Endothelial cell of umbilical vein (primary cell): ENCODE results near the gene MAP2K4. TPM values are rescaled to one million over a fixed set of nuclear protein-coding genes. Genes with fewer than 3 reads are reported as not detected.

ENCODE experiments used
- BruUV-seq: library from RNA; stranded (reverse); fragments of 400-500 nt; replicated peaks from 2 replicates; lab custom pipeline; 2021; lab: Mats Ljungman, UMichigan
- CTCF ChIA-PET: fragments of 300-600, 350-600 bp; sonication (Branson Sonifier 250); formaldehyde crosslinking; loops from one replicate; lab custom pipeline; 2021; ENCODE audit warnings: antibody characterized with exemption, inconsistent platforms; lab: Charles Lee
- POLR2A ChIA-PET: fragments of 300-600, 350-600 bp; sonication (Branson Sonifier 250); formaldehyde crosslinking; loops from one replicate; lab custom pipeline; 2021; ENCODE audit warnings: antibody characterized with exemption, inconsistent platforms; lab: Charles Lee
- DNase-seq: peaks from one replicate; pipeline ENCODE4 v3.0.0-alpha.2; 2011; ENCODE audit warnings: low read depth, low spot score
- FAIRE-seq: peaks from 2 replicates; lab custom pipeline; 2011; peaks lifted over from hg19 to GRCh38; lab: Jason Lieb, UNC
- H2AFZ ChIP-seq: 2 replicates; pipeline ENCODE4 v1.6.0; 2012; ENCODE audit warnings: low read depth, low read length, control low read depth, inconsistent platforms
- H3K27ac ChIP-seq: 2 replicates; pipeline ENCODE4 v1.5.1; 2011; ENCODE audit warnings: low read depth, mild to moderate bottlenecking, control low read depth, low read length, moderate library complexity; ENCODE audit not compliant: insufficient read depth
- H3K27me3 ChIP-seq, 2 experiments: 2 replicates each; pipeline versions ENCODE4 v1.6.0 to v1.6.1; 2011; ENCODE audit warnings: low read length in 2 of 2, mixed read lengths in 1 of 2; ENCODE audit not compliant: control insufficient read depth in 2 of 2, insufficient read depth in 2 of 2
- H3K36me3 ChIP-seq, 2 experiments: 2 replicates in 1 of 2; 3 replicates in 1 of 2; pipeline ENCODE4 v1.5.1; 2011; ENCODE audit warnings: low read length in 2 of 2, mild to moderate bottlenecking in 1 of 2, moderate library complexity in 1 of 2; ENCODE audit not compliant: control insufficient read depth in 2 of 2, insufficient read depth in 2 of 2; ENCODE audit errors: extremely low read depth in 1 of 2
- H3K4me1 ChIP-seq: 3 replicates; pipeline ENCODE4 v1.5.1; 2011; ENCODE audit warnings: mild to moderate bottlenecking, low read length; ENCODE audit not compliant: control insufficient read depth, insufficient read depth; ENCODE audit errors: extremely low read depth
- H3K4me2 ChIP-seq: 2 replicates; pipeline ENCODE4 v1.6.1; 2011; ENCODE audit warnings: low read length, control low read depth, mixed read lengths; ENCODE audit not compliant: insufficient read depth
- H3K4me3 ChIP-seq, 3 experiments: fragments of 200-600 bp in 1 of 3; sonication (generic), shearing (Covaris generic) in 1 of 3; replicated peaks in 1 of 3; 2 replicates each; pipeline ENCODE4 v1.5.1; 2011 to 2016; ENCODE audit warnings: control low read depth in 3 of 3, low read length in 3 of 3, mild to moderate bottlenecking in 2 of 3, inconsistent platforms in 1 of 3, low read depth in 1 of 3, moderate library complexity in 1 of 3; ENCODE audit not compliant: insufficient read depth in 1 of 3
- H3K79me2 ChIP-seq: 2 replicates; pipeline ENCODE4 v1.6.0; 2012; ENCODE audit warnings: low read length, inconsistent platforms; ENCODE audit not compliant: control insufficient read depth, insufficient read depth
- H3K9ac ChIP-seq: replicated peaks from 2 replicates; pipeline ENCODE3; 2011; ENCODE audit warnings: low read length, control low read depth; ENCODE audit not compliant: insufficient read depth; ENCODE audit errors: extremely low read depth
- H3K9me1 ChIP-seq: replicated peaks from 3 replicates; pipeline ENCODE4 v1.6.0; 2011; ENCODE audit warnings: mild to moderate bottlenecking, low read length; ENCODE audit not compliant: control insufficient read depth, insufficient read depth; ENCODE audit errors: extremely low read depth
- H3K9me3 ChIP-seq: replicated peaks from 2 replicates; pipeline ENCODE4 v1.5.1; 2012; ENCODE audit warnings: low read length, inconsistent platforms; ENCODE audit not compliant: control insufficient read depth, insufficient read depth
- H4K20me1 ChIP-seq: replicated peaks from 2 replicates; pipeline ENCODE3; 2011; ENCODE audit warnings: mild to moderate bottlenecking, low read length; ENCODE audit not compliant: control insufficient read depth, insufficient read depth; ENCODE audit errors: extremely low read depth
- CTCF ChIP-seq, 2 donors: IDR thresholded peaks; 1 replicate in 1 of 2; 2 replicates in 1 of 2; pipeline ENCODE4 v1.5.1; 2011; ENCODE audit warnings: low read length in 2 of 2, mild to moderate bottlenecking in 2 of 2, moderate library complexity in 2 of 2, control low read depth in 1 of 2, inconsistent platforms in 1 of 2, low read depth in 1 of 2; ENCODE audit not compliant: insufficient read depth in 1 of 2; ENCODE audit errors: extremely low read depth in 1 of 2
- FOS ChIP-seq: IDR thresholded peaks from 2 replicates; pipeline ENCODE4 v1.6.1; 2011; ENCODE audit warnings: mild to moderate bottlenecking, low read length, moderate library complexity, borderline replicate concordance; ENCODE audit not compliant: insufficient read depth
- GATA2 ChIP-seq: IDR thresholded peaks from 2 replicates; pipeline ENCODE4 v1.7.0; 2011; ENCODE audit warnings: low read depth, mild to moderate bottlenecking, moderate library complexity, mixed read lengths, low read length; ENCODE audit not compliant: insufficient read length, insufficient read depth
- JUN ChIP-seq: IDR thresholded peaks from 2 replicates; pipeline ENCODE4 v1.6.1; 2011; ENCODE audit warnings: borderline replicate concordance, low read depth; ENCODE audit not compliant: insufficient read length, insufficient read depth
- dilution Hi-C: fragments of 300-500 bp; cut with MboI; formaldehyde crosslinking; loops from one replicate; pipeline ENCODE4 v1.15.0; 2019; ENCODE audit warnings: low sequenced_read_pairs; ENCODE audit not compliant: extremely low pct_ligation_motif_present
- intact Hi-C: fragments of 100-400 bp; cut with micrococcal nuclease; formaldehyde crosslinking; loops from one replicate; pipeline ENCODE4 v1.10.0; 2022
- polyA plus RNA-seq, 4 experiments: library from polyadenylated mRNA; depleted of rRNA in 3 of 4; stranded (reverse) in 3 of 4; unstranded in 1 of 4; fragments of >200 nt; gene quantifications; 2 replicates each; pipeline versions ENCODE4 v1.2.1 to v1.2.3, GENCODE V29; 2011 to 2012; ENCODE audit warnings: missing spikeins in 1 of 4
- total RNA-seq: library from RNA; stranded (reverse); gene quantifications from 2 replicates; pipeline ENCODE4 v1.2.3, GENCODE V29; 2021

MAP2K4 gene
- total and polyA plus RNA-seq, 2 donors (not counting 3 experiments of a cell fraction or from before 2014, with no cell fraction given), result 8.6 to 17.5 TPM

GRCh38 chr17:12047681-12048376 is 27.2 kb downstream of the MAP2K4 start:
- Histone ChIP-seq H3K36me3 (no peaks in the 10 kb centered on the region), H3K79me2 (peaks cover 54% of the 10 kb centered on the region), H3K9me1 (peaks cover 2% of the 10 kb centered on the region), H3K27ac (no peak overlapping the region), H4K20me1 (peaks cover 10% of the 10 kb centered on the region), H3K9ac (no peak overlapping the region), H3K4me3 (no peak overlapping the region), H2AFZ (no peak overlapping the region), H3K4me1 (peaks cover 6% of the 10 kb centered on the region), H3K27me3 (no peaks in the 10 kb centered on the region), H3K9me3 (no peaks in the 10 kb centered on the region), H3K4me2 (no peak overlapping the region)
- ChIA-PET POLR2A (no interaction called here), CTCF (interaction anchor here (0.9 kb wide), 1 partner anchor 28 kb away, joined by 3 read pairs; no protein-coding TSS in a partner anchor)
- FAIRE-seq (peak; percentile 35), DNase-seq (peak; percentile 35)
- TF ChIP-seq FOS, result peak; percentile 42
- no peak for TF ChIP-seq JUN
- TF ChIP-seq GATA2, result peak; percentile 54
- TF ChIP-seq CTCF (IDR thresholded peaks at IDR 0.05; ENCODE audit: extremely low read depth in 1 of 2, insufficient read depth in 1 of 2, low read depth in 1 of 2, low read length in 2 of 2), result no peak
- BruUV-seq, result no TSS peak
- dilution Hi-C loops (no loop called here), intact Hi-C loops (no loop called here)
